GM18951 (cell line): Measurements from ENCODE around the gene KIAA0930.

Experiments used
- POLR2A ChIP-seq: IDR thresholded peaks from 4 replicates; pipeline ENCODE4 v1.6.1; 2011; ENCODE audit warnings: mild to moderate bottlenecking; ENCODE audit not compliant: insufficient read length, insufficient read depth; ENCODE audit errors: extremely low read depth
- in situ Hi-C: fragments of 300-500 bp; cut with MboI; formaldehyde crosslinking; loops from one replicate; pipeline ENCODE4 v1.12.0; 2022; ENCODE audit warnings: low sequenced_read_pairs, mixed read lengths, inconsistent platforms; ENCODE audit not compliant: unreplicated experiment

The KIAA0930 gene

GRCh38 chr22:45169591-45170466, 70.9 kb downstream of the KIAA0930 start:
- in situ Hi-C loops, result no loop called here
- no peak for TF ChIP-seq POLR2A

GRCh38 chr22:45166932-45167331, 73.8 kb downstream of the KIAA0930 start:
- in situ Hi-C loops, result no loop called here
- no peak for TF ChIP-seq POLR2A

GRCh38 chr22:45164270-45165088, 76.2 kb downstream of the KIAA0930 start:
- in situ Hi-C loops, result no loop called here
- no peak for TF ChIP-seq POLR2A

GRCh38 chr22:45163451-45164269, 77.0 kb downstream of the KIAA0930 start, which contains the start of gene NUP50:
Gene NUP50 (plus strand): TSS chr22:45163925. CDS start chr22:45168178, 4,253 bp downstream.
- TF ChIP-seq POLR2A, result peak; percentile 91
- in situ Hi-C loops, result no loop called here

GRCh38 chr22:45163099-45163450, 77.6 kb downstream of the KIAA0930 start:
- TF ChIP-seq POLR2A, result no peak
- in situ Hi-C loops, result no loop called here

GRCh38 chr22:45162531-45162930, 78.2 kb downstream of the KIAA0930 start:
- in situ Hi-C loops, result no loop called here
- no peak for TF ChIP-seq POLR2A

- no peak for TF ChIP-seq POLR2A
- in situ Hi-C loops, result no loop called here
Observed at GRCh38 chr22:45159652-45160462, 80.8 kb downstream of the KIAA0930 start.

GRCh38 chr22:45157907-45158306, 82.8 kb downstream of the KIAA0930 start:
- no peak for TF ChIP-seq POLR2A
- in situ Hi-C loops, result no loop called here

GRCh38 chr22:45155050-45155840, 85.4 kb downstream of the KIAA0930 start:
- in situ Hi-C loops, result no loop called here

GRCh38 chr22:45154383-45154782, 86.3 kb downstream of the KIAA0930 start:
- in situ Hi-C loops, result no loop called here
- no peak for TF ChIP-seq POLR2A

More at GRCh38 chr22:45155050-45155840, 85.4 kb downstream of the KIAA0930 start:
- TF ChIP-seq POLR2A, result no peak

GRCh38 chr22:45151503-45151902, 89.2 kb downstream of the KIAA0930 start:
- in situ Hi-C loops, result no loop called here
- no peak for TF ChIP-seq POLR2A
